B cell (primary cell): Measurements from ENCODE around the gene RPP14.

Experiments used
- EZH2 ChIP-seq: IDR thresholded peaks from 2 replicates; pipeline ENCODE4 v1.6.1; 2012; ENCODE audit warnings: borderline replicate concordance, low read depth, mild to moderate bottlenecking, moderate library complexity, low read length; ENCODE audit not compliant: insufficient read depth, poor library complexity, severe bottlenecking
- TF ChIP-seq, protein P1 (sequence below): fragments of 200-600 bp; IDR thresholded peaks from one replicate; pipeline ENCODE4 v1.8.0; 2022; ENCODE audit warnings: antibody characterized with exemption, mild to moderate bottlenecking

DNA sequence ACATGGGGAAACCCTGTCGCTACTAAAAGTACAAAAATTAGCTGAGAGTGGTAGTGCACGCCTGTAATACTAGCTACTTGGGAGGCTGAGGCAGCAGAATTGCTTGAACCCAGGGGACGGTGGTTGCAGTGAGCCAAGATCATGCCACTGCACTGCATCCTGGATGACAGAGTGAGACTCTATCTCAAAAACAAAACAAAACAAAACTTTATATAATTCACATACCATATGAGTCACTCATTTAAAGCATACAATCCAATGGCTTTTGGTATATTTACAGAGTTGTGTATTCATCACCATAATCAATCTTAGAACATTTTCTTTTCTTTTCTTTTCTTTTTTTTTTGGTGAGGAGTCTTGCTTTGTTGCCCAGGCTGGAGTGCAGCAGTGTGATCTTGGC is 35.3 kb downstream of the RPP14 start:
- TF ChIP-seq, protein P1, sequence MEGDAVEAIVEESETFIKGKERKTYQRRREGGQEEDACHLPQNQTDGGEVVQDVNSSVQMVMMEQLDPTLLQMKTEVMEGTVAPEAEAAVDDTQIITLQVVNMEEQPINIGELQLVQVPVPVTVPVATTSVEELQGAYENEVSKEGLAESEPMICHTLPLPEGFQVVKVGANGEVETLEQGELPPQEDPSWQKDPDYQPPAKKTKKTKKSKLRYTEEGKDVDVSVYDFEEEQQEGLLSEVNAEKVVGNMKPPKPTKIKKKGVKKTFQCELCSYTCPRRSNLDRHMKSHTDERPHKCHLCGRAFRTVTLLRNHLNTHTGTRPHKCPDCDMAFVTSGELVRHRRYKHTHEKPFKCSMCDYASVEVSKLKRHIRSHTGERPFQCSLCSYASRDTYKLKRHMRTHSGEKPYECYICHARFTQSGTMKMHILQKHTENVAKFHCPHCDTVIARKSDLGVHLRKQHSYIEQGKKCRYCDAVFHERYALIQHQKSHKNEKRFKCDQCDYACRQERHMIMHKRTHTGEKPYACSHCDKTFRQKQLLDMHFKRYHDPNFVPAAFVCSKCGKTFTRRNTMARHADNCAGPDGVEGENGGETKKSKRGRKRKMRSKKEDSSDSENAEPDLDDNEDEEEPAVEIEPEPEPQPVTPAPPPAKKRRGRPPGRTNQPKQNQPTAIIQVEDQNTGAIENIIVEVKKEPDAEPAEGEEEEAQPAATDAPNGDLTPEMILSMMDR = no peak
- TF ChIP-seq EZH2 = no peak
